ENCODE results near the gene BPIFB3. TPM values are rescaled to one million over a fixed set of nuclear protein-coding genes. Genes with fewer than 3 reads are reported as not detected.

The BPIFB3 gene
- total and polyA plus RNA-seq, 2 of the 13 experiments (the other 11 are each of a cell fraction or from before 2014, with no cell fraction given) = 0.09 TPM; not detected in 1

GRCh38 chr20:33009214-33010132, 44.2 kb upstream of the BPIFB3 start (continued):
- peak; percentile 72 for TF ChIP-seq PTBP1 (IDR thresholded peaks at IDR 0.05; ENCODE audit: low read depth, low read length, poor library complexity, severe bottlenecking)
- TF ChIP-seq SP4 (CRISPR knock-in tag; IDR thresholded peaks at IDR 0.05) = peak; percentile 84
- no peak for TF ChIP-seq USF2 (IDR thresholded peaks at IDR 0.05; ENCODE audit: low read depth, low read length)
- TF ChIP-seq USF2 (CRISPR knock-in tag; IDR thresholded peaks at IDR 0.05; ENCODE audit: borderline replicate concordance) = no peak; the same call in 1 of the 2 replicates
- no peak for TF ChIP-seq HOXD1 (CRISPR knock-in tag; IDR thresholded peaks at IDR 0.05)
- TF ChIP-seq, protein P1, sequence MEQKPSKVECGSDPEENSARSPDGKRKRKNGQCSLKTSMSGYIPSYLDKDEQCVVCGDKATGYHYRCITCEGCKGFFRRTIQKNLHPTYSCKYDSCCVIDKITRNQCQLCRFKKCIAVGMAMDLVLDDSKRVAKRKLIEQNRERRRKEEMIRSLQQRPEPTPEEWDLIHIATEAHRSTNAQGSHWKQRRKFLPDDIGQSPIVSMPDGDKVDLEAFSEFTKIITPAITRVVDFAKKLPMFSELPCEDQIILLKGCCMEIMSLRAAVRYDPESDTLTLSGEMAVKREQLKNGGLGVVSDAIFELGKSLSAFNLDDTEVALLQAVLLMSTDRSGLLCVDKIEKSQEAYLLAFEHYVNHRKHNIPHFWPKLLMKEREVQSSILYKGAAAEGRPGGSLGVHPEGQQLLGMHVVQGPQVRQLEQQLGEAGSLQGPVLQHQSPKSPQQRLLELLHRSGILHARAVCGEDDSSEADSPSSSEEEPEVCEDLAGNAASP (CRISPR knock-in tag; IDR thresholded peaks at IDR 0.05; ENCODE audit: borderline replicate concordance) = peak; percentile 96
- TF ChIP-seq ZNF451 (CRISPR knock-in tag; IDR thresholded peaks at IDR 0.05) = peak; percentile 88
- peak; percentile 68; the same call in 1 of the 2 replicates for TF ChIP-seq ZNF703 (CRISPR knock-in tag; IDR thresholded peaks at IDR 0.05; ENCODE audit: borderline replicate concordance)
- 0 out of 2 replicates have a peak, but pooled peaks have one; percentile 82 for TF ChIP-seq MTF2 (CRISPR knock-in tag; IDR thresholded peaks at IDR 0.05; ENCODE audit: borderline replicate concordance)
- peak; percentile 99 for TF ChIP-seq ZNF276 (CRISPR knock-in tag; IDR thresholded peaks at IDR 0.05; ENCODE audit: low read depth)
- peak; percentile 94 for TF ChIP-seq GFI1 (CRISPR knock-in tag; IDR thresholded peaks at IDR 0.05; ENCODE audit: borderline replicate concordance)
- TF ChIP-seq ZNF781 (CRISPR knock-in tag; IDR thresholded peaks at IDR 0.05; ENCODE audit: borderline replicate concordance, not compliant biosample characterization) = no peak
- no peak; the same call in 1 of the 2 replicates for TF ChIP-seq TCF7L2 (IDR thresholded peaks at IDR 0.05; ENCODE audit: low read depth, low read length)
- peak; percentile 64 for TF ChIP-seq FIP1L1 (IDR thresholded peaks at IDR 0.05; ENCODE audit: borderline replicate concordance, insufficient read depth, low read depth, low read length)
- TF ChIP-seq ESRRA (CRISPR knock-in tag; IDR thresholded peaks at IDR 0.05; ENCODE audit: low read depth) = peak; percentile 94
- no peak for TF ChIP-seq TMF1 (CRISPR knock-in tag; IDR thresholded peaks at IDR 0.05; ENCODE audit: low read depth)
- TF ChIP-seq HNRNPK (IDR thresholded peaks at IDR 0.05; ENCODE audit: low read depth, low read length, poor library complexity, severe bottlenecking) = no peak
- TF ChIP-seq, protein P2, sequence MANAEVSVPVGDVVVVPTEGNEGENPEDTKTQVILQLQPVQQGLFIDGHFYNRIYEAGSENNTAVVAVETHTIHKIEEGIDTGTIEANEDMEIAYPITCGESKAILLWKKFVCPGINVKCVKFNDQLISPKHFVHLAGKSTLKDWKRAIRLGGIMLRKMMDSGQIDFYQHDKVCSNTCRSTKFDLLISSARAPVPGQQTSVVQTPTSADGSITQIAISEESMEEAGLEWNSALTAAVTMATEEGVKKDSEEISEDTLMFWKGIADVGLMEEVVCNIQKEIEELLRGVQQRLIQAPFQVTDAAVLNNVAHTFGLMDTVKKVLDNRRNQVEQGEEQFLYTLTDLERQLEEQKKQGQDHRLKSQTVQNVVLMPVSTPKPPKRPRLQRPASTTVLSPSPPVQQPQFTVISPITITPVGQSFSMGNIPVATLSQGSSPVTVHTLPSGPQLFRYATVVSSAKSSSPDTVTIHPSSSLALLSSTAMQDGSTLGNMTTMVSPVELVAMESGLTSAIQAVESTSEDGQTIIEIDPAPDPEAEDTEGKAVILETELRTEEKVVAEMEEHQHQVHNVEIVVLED (CRISPR knock-in tag; IDR thresholded peaks at IDR 0.05; ENCODE audit: borderline replicate concordance) = peak; percentile 78
